GM18499 (cell line): ENCODE measurements around the gene DNMT3A.

Experiments
- ATAC-seq: cut with Tn5 transposase; IDR thresholded peaks from one replicate; pipeline ENCODE4 v1.9.1; 2021; ENCODE audit warnings: moderate number of reproducible peaks; ENCODE audit not compliant: insufficient read depth, unreplicated experiment

The DNMT3A gene

GRCh38 chr2:25328152-25329085 is 13.3 kb downstream of the DNMT3A start:
- ATAC-seq: no peak

- ATAC-seq: no peak
Observed at GRCh38 chr2:25326326-25327013, 15.3 kb downstream of the DNMT3A start.

DNA sequence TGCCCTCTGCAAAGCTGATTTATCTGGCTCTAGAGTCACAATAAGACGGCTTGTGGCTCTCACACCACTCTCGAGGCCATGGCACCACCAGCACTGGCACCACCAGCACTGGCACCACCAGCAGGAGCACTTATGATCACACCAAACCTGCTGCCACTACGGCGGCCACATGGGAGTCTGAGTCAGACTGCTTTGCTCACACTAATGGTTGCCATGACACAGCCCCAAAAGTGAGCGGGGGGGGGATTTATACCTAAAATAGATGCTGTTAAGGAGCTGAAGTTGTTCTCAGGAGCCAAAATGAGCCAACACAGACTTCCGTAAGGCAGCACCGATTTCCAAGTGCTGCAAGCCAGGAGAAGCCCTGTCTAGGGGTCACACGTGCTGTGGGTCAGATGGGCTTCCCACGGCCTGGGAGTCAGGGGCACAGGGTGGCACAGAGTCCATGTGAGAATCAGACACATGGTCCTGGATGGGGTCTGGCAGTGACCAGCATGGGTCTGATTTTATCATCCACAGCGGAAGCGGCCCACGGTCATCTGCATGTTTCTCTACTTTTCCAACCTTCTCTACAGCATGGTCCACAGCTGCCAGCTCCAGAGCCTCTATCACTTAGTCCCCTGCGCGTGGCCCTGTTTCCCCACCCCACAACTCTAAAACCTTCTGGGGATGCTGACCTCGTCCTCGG is 16.7 kb downstream of the DNMT3A start:
- ATAC-seq: no peak

DNA sequence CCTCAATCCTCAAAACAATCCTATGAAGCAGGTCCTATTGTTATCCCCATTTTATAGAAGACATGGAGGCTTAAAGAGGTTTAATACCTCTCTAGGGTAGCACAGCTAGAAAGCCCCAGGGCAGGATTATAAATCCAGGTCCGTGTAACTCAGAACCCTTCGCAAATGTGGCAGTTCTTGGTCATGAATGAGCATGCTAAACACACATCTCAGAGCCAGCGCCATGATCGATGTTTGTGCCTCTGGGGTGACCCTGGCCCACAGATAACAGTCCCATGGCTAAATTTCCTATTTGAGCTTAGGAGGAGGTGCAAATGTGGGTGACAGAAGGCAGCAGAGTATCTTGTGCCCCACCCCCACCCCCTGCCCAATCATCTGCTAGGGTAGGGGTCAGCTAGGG is 17.5 kb downstream of the DNMT3A start:
- ATAC-seq: no peak

DNA sequence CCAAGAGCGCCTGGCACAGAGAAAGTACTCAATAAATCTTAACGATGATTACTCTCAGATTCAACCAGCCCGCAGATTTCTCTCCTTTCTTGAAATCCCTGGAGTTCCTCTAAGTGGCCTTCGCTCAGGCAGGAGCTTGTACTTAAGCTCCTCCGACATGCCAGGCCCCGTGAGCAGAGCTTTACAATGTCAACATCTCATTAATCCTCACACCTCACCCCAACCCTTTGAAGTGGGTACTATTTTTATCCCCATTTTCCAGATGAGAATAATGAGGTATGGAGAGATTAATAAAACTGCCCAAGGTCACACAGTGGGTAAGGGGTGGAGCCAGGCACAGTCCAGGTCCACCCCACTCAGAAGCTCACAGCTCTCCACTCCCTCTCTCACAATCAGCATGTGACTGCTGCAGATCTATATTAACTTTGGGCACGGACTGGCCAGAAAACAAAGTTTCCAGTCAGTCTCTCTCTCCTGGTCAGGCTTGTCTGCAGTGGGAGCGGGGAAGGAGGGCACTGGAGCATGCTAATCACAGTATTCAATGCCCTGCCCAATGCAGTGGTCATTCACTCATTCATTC is 18.0 kb downstream of the DNMT3A start:
- ATAC-seq: no peak

- no peak for ATAC-seq
Observed at GRCh38 chr2:25323042-25323514, 18.6 kb downstream of the DNMT3A start.

DNA sequence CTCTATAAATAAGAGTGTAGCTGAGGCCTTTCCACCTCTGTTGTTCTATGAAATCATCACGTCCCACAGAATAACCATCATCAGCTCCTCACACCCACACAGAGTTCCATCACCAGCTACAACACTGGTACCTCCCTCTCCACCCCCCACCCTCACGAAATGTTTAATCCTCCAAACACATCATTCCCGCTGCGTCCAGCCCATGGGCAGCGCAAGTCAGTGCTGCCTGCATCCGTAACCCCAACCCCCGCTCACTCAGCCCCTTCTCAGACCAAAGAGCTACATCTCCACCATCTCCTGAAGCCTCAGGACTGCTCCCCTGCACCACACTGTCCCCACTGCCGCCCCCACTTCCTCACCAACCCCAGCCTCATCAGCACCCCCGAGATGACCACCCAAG is 19.4 kb downstream of the DNMT3A start:
- ATAC-seq: no peak

GRCh38 chr2:25320077-25320476 is 21.6 kb downstream of the DNMT3A start:
- no peak for ATAC-seq

DNA sequence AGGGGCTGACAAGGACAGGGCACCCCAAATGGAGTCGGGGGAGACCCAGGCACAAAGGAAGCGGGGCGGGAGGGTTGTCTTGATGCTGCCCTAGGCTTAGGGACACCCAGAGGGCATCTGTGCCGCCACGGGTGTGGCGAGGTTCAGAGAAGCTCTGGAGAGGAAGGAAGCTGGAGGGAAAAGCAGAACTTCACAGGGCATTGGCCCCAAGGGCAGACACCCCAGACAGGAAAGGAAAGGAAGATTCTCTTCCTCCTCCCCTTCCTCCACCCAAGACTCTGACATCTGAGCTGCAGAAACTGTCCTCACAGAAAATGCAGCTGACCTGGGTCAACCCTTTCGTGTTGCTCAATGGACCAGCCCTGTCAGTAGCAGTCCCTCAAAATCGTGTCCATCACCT is 25.6 kb downstream of the DNMT3A start:
- ATAC-seq: no peak

DNA sequence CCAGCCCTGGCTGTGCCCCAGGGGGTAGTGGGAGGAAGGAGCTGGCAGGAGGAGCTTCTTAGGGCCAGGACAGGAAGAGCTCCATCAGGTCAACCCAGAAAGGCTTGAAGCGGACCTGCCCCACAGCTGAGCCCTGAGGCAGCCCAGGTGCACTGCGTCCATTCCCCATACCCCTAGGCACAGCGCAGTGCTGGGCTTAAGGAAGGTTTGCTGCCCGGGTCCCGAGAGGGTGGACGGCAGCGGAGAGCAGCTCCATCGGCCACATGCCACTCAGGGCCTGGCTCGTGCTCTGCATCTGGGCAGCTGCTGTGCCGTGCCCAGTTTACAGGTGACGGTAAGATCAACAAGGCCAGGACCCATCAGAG is 26.4 kb downstream of the DNMT3A start:
- ATAC-seq: no peak

DNA sequence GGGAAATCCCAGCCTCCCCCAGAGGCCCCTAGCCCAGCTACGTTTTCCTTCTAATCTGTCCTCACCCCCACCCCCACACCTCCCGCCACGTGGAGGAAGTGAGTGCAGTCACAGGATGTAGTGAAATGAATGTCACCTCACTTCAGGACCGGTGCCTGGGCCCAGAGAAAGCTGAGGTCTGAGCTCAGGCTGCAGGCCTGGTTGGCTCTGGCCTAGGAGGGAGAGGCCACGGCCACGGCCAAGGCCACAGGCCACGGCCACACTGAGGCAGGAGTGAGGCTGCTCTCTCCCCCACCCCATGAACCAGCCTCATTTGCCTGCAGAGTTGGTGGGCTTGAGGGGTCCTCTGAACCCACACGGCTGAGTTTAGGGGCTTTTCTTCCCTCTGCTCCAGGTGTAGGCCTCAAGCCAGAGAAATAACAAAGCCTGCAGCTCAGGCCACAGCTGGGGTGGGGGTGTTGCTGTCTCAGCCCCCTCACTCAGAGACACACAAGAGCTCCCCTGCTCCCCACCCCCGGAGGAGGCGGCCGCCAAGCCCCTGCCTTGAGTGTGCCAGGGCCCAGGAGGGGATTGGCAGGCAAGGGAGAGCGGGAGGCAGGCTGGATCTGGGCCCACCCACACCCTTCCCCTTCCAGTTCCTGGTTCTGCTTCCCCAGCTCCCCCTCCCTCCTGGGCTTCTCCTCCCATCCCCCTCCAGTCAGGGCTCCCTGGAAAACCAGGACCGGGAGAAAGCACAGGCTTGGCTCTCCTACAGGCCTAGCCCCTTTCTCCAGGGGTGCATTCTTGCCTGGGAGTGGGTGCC is 27.0 kb downstream of the DNMT3A start:
- ATAC-seq: no peak

DNA sequence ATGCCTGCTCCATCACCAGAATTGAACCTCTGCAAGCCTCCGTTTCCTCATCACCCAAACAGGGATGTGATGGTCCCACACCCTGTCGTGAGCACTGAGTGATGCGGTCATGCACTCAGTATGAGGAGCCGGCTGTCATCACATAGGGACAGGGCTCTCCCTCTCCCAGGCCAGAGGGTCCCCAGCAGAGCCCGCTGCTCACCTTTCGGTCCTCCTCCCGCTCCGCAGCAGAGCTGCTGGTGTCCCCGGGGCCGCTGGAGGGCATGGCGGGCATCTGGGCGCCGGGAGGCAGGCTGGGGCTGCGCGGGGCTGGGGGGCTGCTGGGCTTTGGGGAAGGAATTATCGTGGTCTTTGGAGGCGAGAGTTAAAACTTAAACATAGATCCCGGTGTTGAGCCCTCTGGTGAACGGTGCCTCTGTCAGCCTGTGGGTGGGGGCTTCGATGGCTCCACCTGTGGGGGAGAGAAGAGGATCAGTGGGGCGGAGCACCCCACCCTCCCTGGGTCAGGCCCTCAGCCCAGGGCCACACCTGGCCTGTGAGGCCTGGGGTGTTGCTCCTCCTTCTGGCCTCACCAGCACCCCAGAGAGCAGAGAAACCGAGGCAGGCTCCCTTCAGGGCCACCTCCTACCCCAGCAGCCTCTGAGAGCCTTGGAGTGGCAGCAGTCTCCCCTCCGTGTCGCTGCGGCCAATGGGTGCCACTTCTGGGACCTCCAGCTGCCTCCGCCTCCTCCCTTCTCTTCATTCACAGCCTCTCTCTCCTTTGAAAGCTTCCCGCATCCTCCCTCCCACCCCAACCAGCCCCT is 27.8 kb downstream of the DNMT3A start:
- no peak for ATAC-seq

- ATAC-seq: no peak
Observed at GRCh38 chr2:25312958-25313710, 28.6 kb downstream of the DNMT3A start.

DNA sequence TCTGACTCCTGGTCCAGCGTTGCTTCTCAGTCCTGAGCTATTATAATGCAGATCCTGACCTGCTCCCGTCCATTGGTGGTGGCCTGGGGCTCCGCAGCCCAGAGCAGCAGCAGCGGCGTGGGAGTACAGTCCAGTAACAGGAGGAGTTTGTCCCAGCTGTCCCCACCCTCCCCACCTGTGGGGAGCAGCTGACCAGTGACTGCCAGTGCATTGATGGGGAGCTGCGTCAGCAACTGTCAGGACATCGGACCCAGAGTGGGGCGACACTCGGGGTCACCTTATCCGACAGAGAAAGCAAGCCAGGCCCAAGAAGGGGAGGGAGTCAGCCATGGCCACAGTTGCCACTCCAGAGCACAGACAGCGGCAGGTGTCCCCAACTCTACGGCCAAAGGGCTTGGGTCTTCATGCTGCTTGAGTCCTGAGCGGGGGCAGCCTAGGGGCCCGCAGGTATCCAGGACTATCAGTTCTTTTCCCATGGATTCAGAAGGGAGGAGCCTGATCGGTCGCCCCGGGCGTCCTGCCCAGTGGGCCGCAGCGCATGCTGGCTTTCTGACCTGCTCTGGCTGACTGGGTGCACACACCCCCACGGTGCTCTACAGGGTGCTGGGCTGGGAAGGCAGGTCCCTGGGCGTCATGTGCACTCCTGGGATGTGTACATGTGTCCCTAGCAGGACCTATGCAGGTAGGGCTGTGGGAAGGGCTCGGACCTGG is 29.7 kb downstream of the DNMT3A start:
- no peak for ATAC-seq

- ATAC-seq: no peak
Observed at GRCh38 chr2:25310965-25311864, 30.5 kb downstream of the DNMT3A start.

DNA sequence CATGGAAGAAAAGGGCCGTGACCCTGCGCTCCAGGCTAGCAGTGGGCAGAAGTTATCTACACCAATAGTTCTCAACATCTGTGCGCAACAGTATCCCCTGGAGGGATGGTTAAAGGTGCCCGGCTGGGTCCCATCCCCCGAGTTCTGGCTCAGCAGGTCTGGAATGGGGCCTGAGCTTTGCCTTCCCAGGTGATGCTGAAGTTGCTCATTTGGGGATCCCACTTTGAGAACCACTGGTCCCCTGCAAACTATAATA is 31.1 kb downstream of the DNMT3A start:
- no peak for ATAC-seq

GRCh38 chr2:25309402-25309801 is 32.3 kb downstream of the DNMT3A start:
- no peak for ATAC-seq
